HuH-7 (cell line): ENCODE measurements around the gene ZNF76.

Experiments used
- DNase-seq: peaks from one replicate; pipeline ENCODE4 v3.0.0; 2011; ENCODE audit warnings: low spot score

ZNF76 gene

DNA sequence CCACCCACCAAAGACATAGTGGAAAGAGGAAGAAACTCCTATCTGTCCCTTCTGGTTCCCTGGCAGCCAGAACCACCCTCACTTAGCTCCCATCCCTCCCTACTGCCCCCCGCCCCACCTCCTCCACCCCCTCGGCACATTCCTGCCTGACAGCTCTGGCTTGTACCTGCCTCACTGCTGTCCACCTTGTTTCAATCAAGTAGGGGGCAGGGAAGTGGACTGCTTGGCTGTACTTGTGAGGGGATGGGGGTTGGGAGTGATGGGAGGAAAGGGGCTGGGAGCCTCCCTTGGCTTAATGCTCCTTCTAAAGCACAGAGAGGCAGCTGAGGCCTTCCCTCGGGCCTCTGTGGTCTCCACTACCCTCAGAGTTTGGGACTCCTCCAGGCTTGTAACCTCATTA, 22.1 kb upstream of the ZNF76 start:
- DNase-seq, result no peak

DNA sequence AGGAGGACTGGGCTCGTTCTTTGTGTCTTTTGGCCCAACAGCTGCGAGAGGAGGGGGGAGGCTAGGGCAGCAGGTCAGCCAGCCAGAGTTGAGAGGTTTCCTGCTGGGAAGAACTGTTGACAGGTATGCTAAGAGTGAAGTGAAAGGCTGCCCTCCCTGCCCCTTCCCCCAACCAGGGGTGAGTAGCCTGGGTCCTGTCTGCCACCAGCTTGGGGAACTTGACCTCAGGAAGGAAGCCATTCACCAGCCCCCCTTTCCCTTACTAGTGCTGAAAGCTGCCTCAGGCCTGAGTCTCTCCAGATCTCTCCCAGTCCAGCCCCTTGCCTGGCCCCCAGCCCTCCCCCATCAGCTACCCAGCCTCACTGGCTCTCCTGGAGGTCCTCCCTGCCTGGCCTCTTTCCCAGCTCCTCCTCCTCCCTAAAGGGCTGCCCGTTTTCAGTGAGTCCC, 20.7 kb upstream of the ZNF76 start:
- DNase-seq, result no peak

GRCh38 chr6:35239581-35239980, 20.0 kb upstream of the ZNF76 start:
- DNase-seq, result no peak

- peak; percentile 76 for DNase-seq
These were observed 18.4 kb upstream of the ZNF76 start for GRCh38 chr6:35240838-35241801.

GRCh38 chr6:35242486-35242885, 17.0 kb upstream of the ZNF76 start:
- no peak for DNase-seq

DNA sequence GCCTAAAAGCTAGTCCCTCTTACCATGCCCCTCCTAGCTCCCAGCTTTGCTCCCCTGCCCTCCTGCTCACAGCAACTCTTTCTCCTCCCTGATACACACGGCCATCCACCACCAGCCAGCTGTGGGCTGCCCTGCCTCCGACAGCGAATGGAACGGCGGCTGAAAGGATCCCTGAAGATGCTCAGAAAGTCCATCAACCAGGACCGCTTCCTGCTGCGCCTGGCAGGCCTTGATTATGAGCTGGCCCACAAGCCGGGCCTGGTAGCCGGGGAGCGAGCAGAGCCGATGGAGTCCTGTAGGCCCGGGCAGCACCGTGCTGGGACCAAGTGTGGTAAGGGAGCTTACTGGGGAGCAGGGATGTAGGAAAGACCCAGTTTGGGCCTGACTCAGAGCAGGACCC, 16.6 kb upstream of the ZNF76 start:
- no peak for DNase-seq

- no peak for DNase-seq
These were observed 16.1 kb upstream of the ZNF76 start for GRCh38 chr6:35243386-35243958.

DNA sequence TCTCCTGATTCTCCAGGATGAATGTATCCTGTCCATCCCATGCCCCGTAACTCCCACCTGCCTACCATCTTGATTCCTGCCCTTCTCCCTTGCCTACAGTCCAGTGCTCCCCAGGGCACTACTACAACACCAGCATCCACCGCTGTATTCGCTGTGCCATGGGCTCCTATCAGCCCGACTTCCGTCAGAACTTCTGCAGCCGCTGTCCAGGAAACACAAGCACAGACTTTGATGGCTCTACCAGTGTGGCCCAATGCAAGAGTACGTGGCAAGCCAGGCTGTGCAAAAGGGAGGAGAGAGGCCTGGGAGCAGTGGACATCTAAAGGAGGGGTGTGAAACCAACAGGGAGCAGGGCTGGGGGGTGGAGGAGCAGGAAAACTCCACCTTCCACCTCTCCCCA, 15.0 kb upstream of the ZNF76 start:
- no peak for DNase-seq

- DNase-seq, result no peak
These were observed 11.8 kb upstream of the ZNF76 start for GRCh38 chr6:35247642-35248231.

- no peak for DNase-seq
These were observed 11.2 kb upstream of the ZNF76 start for GRCh38 chr6:35248300-35248699.

GRCh38 chr6:35248965-35249364, 10.6 kb upstream of the ZNF76 start:
- no peak for DNase-seq

DNA sequence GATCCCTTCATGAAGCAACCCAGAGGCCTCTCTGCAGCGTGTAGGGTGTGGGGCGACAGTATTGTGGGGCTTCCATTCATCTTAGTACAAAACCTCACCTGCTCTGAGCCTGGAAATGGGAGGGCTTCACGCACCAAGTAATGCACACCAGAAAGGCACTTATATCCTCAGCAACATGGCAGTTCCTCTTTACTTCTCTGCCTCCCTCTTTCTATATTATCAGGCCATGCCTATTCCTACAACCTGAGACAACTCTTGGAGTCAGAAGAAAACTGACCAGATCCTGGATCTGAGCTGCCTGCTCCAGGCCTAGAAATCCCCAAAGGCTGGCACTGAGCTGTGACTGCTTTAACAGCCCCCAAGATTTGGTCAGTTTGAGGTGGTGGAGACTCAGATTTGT, 7.6 kb upstream of the ZNF76 start:
- DNase-seq, result no peak

- DNase-seq, result no peak
These were observed 6.3 kb upstream of the ZNF76 start for GRCh38 chr6:35253249-35253648.

- DNase-seq, result no peak
These were observed 1.2 kb upstream of the ZNF76 start for GRCh38 chr6:35258336-35258735.

DNA sequence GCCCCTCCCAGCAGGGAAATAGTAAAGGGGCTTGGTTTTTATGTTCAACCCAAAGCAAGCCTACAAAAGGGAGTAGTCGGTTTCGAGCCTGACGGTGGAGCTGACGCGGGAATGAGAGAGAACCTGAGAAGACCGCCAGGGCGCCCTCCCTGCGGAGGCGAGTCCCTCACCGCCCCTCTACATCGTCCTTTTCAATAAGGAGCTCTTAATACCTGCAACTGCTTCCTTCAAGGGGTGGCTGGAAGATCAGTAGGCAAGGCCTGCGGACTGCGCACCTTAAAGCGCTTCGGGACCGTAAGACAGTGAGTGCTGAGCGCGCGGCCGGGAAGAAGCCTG, 709 bp upstream of the ZNF76 start:
- peak; percentile 42 for DNase-seq

- DNase-seq, result peak; percentile 81
These were observed 534 bp downstream of the ZNF76 start for GRCh38 chr6:35259948-35260590.

GRCh38 chr6:35260591-35261570, 1.3 kb downstream of the ZNF76 start:
- no peak for DNase-seq

DNA sequence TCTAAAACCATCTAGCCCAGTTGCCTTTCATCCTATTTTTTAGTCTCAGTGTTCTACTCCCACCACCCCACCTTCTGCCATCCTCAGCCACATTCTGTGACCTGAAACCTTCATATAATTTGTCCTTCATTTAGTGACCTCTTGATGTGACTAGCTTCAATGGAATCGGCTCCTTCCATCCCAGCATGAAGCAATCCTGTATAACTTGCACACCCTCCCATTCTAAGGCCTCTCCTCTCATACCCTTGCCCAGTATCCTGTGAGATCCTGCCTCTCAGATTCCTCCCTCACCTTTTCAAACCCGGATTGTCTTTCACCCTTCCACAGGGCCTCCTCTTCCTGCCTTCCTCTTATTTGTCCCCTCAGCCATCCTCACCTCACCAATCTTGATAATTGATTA, 3.1 kb downstream of the ZNF76 start:
- no peak for DNase-seq

GRCh38 chr6:35264550-35265274, 5.2 kb downstream of the ZNF76 start:
- DNase-seq, result no peak

- DNase-seq, result no peak
These were observed 6.0 kb downstream of the ZNF76 start for GRCh38 chr6:35265523-35265922.

GRCh38 chr6:35267446-35267845, 7.9 kb downstream of the ZNF76 start:
- DNase-seq, result no peak
